ENCODE data around the gene ATPAF2.

DNA sequence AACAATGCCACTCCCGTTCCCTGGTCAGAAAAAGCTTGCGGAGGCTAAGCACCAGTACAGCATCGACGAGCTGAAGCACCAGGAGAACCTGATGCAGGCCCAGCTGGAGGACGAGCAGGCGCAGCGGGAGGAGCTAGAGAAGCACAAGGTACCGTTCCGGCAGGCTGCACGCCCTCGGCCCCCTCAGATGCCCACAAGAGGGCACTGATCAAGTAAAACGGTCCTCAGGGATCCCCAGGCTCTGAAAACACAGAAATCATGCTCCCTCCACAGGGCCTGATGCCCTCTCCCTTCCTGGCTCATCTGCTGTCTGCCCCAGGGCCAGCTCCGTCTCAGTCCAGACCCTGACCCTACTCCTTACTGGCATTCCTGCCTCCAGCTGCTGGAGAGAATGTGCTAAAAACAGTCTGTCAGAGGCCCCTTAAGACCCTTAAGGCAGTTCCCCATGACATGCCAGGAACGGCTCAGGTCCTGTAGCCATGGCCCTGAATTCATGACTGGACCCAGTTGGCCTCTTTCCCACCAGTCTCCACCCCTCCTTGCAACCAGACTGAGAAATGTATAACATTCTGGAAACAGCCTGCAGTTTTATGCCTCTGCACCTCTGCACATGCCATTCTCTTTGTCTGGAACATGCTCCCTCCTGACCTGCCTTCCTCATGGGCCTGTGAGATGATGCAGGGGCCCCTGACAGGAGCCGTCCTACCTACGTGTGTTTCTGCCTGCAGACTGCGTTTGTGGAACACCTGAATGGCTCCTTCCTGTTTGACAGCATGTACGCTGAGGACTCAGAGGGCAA is 44.5 kb downstream of the ATPAF2 start:
- TF ChIP-seq, protein P1, sequence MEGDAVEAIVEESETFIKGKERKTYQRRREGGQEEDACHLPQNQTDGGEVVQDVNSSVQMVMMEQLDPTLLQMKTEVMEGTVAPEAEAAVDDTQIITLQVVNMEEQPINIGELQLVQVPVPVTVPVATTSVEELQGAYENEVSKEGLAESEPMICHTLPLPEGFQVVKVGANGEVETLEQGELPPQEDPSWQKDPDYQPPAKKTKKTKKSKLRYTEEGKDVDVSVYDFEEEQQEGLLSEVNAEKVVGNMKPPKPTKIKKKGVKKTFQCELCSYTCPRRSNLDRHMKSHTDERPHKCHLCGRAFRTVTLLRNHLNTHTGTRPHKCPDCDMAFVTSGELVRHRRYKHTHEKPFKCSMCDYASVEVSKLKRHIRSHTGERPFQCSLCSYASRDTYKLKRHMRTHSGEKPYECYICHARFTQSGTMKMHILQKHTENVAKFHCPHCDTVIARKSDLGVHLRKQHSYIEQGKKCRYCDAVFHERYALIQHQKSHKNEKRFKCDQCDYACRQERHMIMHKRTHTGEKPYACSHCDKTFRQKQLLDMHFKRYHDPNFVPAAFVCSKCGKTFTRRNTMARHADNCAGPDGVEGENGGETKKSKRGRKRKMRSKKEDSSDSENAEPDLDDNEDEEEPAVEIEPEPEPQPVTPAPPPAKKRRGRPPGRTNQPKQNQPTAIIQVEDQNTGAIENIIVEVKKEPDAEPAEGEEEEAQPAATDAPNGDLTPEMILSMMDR (IDR thresholded peaks at IDR 0.05) = no peak
- TF ChIP-seq POLR2A (IDR thresholded peaks at IDR 0.05) = no peak
- no peak for TF ChIP-seq EP300 (IDR thresholded peaks at IDR 0.05)
